ENCODE data around the gene APOH.

Gene APOH

DNA sequence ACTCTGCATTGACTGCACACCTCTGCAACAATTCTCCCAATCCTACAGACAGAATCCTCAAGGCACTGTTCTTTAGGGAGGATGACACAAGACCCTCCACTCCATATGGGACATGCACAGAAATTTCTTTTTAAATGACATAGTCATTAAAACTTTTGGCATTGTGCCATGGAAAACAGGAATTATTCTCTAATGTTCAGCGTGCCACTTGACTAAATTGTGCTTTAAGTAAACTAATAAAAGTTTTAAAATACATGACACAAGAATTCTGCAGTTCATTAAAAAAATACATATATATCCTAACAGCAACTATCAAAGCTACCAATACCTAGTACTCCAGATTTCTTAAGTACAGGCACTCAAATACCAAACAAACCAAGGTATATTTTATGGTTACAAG is 53.3 kb downstream of the APOH start:
- TF ChIP-seq, protein P1, sequence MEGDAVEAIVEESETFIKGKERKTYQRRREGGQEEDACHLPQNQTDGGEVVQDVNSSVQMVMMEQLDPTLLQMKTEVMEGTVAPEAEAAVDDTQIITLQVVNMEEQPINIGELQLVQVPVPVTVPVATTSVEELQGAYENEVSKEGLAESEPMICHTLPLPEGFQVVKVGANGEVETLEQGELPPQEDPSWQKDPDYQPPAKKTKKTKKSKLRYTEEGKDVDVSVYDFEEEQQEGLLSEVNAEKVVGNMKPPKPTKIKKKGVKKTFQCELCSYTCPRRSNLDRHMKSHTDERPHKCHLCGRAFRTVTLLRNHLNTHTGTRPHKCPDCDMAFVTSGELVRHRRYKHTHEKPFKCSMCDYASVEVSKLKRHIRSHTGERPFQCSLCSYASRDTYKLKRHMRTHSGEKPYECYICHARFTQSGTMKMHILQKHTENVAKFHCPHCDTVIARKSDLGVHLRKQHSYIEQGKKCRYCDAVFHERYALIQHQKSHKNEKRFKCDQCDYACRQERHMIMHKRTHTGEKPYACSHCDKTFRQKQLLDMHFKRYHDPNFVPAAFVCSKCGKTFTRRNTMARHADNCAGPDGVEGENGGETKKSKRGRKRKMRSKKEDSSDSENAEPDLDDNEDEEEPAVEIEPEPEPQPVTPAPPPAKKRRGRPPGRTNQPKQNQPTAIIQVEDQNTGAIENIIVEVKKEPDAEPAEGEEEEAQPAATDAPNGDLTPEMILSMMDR (IDR thresholded peaks at IDR 0.05; ENCODE audit: low read depth, low read length): no peak
- no peak for TF ChIP-seq POLR2A (IDR thresholded peaks at IDR 0.05; ENCODE audit: extremely low read depth, insufficient read length)
- TF ChIP-seq MYC (IDR thresholded peaks at IDR 0.05; ENCODE audit: low read depth, low read length): no peak
- TF ChIP-seq, protein P2, sequence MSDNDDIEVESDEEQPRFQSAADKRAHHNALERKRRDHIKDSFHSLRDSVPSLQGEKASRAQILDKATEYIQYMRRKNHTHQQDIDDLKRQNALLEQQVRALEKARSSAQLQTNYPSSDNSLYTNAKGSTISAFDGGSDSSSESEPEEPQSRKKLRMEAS (IDR thresholded peaks at IDR 0.05; ENCODE audit: low read depth, low read length): no peak
- no peak overlapping the region for H3K4me3 ChIP-seq (ENCODE audit: low read depth, low read length)
- DNase-seq (ENCODE audit: low read depth): no peak

DNA sequence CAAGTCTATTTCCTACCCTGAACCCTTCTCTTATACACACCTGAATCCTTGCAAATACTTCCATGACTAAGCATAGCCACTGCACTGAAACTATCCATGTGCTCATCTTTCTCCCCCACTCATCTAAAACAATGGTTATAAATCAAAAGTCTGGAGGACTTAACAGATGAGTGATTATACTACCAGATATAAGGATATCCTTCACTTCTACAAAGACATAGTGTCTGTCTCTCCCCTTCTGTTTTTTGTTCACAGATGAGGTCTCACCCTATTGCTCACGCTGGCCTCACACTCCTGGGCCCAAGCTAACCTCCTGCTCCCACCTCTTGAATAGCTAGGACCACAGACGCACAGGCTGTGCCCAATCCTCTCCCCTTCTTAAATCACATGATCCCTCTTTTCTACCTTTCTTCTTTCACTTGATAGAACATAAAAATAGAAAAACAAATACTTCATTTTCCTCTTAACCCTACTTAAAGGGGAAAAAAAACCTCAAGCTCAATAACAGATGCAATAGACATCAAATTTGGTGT is 56.5 kb downstream of the APOH start:
- TF ChIP-seq, protein P2 (IDR thresholded peaks at IDR 0.05; ENCODE audit: low read depth, low read length): no peak
- TF ChIP-seq POLR2A (IDR thresholded peaks at IDR 0.05; ENCODE audit: extremely low read depth, insufficient read length): no peak
- TF ChIP-seq, protein P1 (IDR thresholded peaks at IDR 0.05; ENCODE audit: low read depth, low read length): no peak
- TF ChIP-seq MYC (IDR thresholded peaks at IDR 0.05; ENCODE audit: low read depth, low read length): no peak
- no peak for DNase-seq (ENCODE audit: low read depth)
- no peak overlapping the region for H3K4me3 ChIP-seq (ENCODE audit: low read depth, low read length)

DNA sequence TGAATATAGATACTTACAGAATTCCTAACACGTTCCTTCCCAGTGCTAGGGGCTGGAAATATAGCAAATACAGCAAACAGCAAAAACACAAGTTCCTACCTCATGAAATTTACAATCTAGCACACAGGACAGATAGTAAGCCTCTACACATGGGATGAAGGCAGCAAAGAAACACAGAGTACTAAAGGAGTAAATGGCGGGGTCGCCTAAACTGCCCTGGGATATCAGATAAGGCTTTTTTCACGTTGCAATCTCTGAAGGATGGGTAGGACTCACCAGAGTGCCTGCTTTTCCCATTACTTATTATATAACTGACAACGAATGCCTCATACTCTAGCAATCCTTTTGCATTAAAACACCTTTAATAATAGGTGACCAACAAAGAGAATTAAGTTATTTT is 57.1 kb downstream of the APOH start:
- DNase-seq (ENCODE audit: low read depth): no peak
- TF ChIP-seq MYC (IDR thresholded peaks at IDR 0.05; ENCODE audit: low read depth, low read length): no peak
- no peak for TF ChIP-seq POLR2A (IDR thresholded peaks at IDR 0.05; ENCODE audit: extremely low read depth, insufficient read length)
- TF ChIP-seq, protein P1 (IDR thresholded peaks at IDR 0.05; ENCODE audit: low read depth, low read length): no peak
- TF ChIP-seq, protein P2 (IDR thresholded peaks at IDR 0.05; ENCODE audit: low read depth, low read length): no peak
- H3K4me3 ChIP-seq (ENCODE audit: low read depth, low read length): no peak overlapping the region

DNA sequence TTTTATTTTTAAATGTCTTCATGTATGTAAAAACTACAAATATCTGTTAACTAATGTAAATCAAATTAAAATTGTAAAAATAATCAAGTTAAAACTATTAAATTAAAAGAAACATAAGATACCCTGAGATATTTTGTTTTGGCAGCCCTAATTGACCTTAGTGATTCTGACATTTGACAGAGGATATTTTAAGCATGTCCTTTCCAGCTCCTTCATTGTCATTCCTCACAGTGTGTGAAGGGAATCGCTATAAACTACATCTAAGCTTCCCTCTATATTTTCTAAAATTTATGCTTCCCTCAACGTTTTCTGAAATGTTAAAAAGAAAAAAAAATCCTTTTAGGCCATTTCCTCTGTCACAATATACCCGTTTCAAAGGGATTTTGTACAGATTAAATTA is 57.5 kb downstream of the APOH start:
- TF ChIP-seq MYC (IDR thresholded peaks at IDR 0.05; ENCODE audit: low read depth, low read length): no peak
- TF ChIP-seq, protein P1 (IDR thresholded peaks at IDR 0.05; ENCODE audit: low read depth, low read length): no peak
- no peak for DNase-seq (ENCODE audit: low read depth)
- H3K4me3 ChIP-seq (ENCODE audit: low read depth, low read length): no peak overlapping the region

DNA sequence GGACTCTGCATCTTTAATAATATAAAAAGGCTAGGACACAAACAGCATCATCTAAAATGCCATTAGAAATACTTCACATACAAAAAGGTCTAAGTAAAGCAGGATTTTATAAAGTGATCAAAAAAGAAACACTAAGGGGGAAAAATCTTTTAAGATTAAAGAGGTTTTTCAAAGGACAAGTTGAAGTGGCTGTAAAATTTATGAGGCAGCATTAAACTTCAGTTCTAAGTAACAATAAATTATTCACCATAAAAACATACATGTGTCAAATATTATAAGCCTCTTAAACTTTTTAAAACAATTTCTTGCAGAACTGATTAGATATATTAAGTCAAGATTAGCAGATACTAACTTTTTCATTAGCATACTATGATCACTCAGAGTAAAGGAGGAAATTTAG is 58.0 kb downstream of the APOH start:
- TF ChIP-seq, protein P2 (IDR thresholded peaks at IDR 0.05; ENCODE audit: low read depth, low read length): no peak
- TF ChIP-seq POLR2A (IDR thresholded peaks at IDR 0.05; ENCODE audit: extremely low read depth, insufficient read length): no peak
- TF ChIP-seq, protein P1 (IDR thresholded peaks at IDR 0.05; ENCODE audit: low read depth, low read length): no peak
- TF ChIP-seq MYC (IDR thresholded peaks at IDR 0.05; ENCODE audit: low read depth, low read length): no peak
- no peak overlapping the region for H3K4me3 ChIP-seq (ENCODE audit: low read depth, low read length)
- DNase-seq (ENCODE audit: low read depth): no peak

DNA sequence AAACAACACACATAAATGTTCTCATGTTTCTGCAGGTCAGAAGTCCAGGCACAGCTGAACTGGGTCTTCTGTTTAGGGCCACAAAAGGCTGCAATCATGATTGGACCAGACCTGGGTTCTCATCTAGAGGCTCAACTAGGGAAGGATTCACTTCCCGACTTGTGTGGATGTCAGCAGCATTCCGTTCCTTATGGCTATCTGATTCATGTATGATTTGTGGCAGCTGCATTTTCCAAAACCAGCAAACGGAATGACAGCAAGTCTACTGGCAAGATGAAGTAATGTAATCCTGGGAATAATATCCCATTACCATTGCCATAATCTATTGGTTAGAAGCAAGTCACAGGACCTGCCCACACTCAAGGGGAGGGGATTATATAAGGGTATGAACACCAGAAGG is 59.4 kb downstream of the APOH start:
- DNase-seq (ENCODE audit: low read depth): no peak
- TF ChIP-seq POLR2A (IDR thresholded peaks at IDR 0.05; ENCODE audit: extremely low read depth, insufficient read length) (no peak), MYC (IDR thresholded peaks at IDR 0.05; ENCODE audit: low read depth, low read length) (no peak)
- TF ChIP-seq, protein P1 (IDR thresholded peaks at IDR 0.05; ENCODE audit: low read depth, low read length): no peak
- TF ChIP-seq, protein P2 (IDR thresholded peaks at IDR 0.05; ENCODE audit: low read depth, low read length): no peak
- no peak overlapping the region for H3K4me3 ChIP-seq (ENCODE audit: low read depth, low read length)
